VCaP (cell line): ENCODE data around the gene MYO1E.

ENCODE experiments used
- H3K27ac ChIP-seq: fragments of 450-650 bp; 2 replicates; pipeline ENCODE4 v1.5.1; 2017
- TF ChIP-seq, protein P1 (sequence below): fragments of 450-650 bp; conservative IDR thresholded peaks from 2 replicates; pipeline ENCODE4 v1.5.1; 2017; ENCODE audit warnings: mild to moderate bottlenecking, moderate library complexity

Gene MYO1E

DNA sequence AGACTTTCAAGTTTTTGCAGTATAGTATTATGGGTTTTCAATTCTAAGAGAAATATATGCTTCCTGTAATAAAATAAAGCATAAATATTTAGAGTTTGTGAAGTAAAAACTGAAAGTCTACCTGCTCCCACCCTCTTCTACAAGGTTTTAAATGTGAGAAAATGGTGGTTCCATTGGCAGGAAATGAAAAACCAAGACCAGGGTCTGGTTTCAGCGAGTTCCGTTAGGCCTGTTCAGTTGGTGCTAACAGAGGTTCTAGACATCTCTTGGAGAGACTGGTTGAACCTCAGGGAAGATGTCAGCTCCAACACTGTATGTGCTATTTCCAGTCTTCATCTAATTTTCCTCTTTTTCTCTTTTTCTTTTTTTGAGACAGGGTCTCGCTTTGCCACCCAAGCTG lies 11.8 kb upstream of the MYO1E start:
- no peak overlapping the region for H3K27ac ChIP-seq
- TF ChIP-seq, protein P1, sequence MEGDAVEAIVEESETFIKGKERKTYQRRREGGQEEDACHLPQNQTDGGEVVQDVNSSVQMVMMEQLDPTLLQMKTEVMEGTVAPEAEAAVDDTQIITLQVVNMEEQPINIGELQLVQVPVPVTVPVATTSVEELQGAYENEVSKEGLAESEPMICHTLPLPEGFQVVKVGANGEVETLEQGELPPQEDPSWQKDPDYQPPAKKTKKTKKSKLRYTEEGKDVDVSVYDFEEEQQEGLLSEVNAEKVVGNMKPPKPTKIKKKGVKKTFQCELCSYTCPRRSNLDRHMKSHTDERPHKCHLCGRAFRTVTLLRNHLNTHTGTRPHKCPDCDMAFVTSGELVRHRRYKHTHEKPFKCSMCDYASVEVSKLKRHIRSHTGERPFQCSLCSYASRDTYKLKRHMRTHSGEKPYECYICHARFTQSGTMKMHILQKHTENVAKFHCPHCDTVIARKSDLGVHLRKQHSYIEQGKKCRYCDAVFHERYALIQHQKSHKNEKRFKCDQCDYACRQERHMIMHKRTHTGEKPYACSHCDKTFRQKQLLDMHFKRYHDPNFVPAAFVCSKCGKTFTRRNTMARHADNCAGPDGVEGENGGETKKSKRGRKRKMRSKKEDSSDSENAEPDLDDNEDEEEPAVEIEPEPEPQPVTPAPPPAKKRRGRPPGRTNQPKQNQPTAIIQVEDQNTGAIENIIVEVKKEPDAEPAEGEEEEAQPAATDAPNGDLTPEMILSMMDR: no peak

DNA sequence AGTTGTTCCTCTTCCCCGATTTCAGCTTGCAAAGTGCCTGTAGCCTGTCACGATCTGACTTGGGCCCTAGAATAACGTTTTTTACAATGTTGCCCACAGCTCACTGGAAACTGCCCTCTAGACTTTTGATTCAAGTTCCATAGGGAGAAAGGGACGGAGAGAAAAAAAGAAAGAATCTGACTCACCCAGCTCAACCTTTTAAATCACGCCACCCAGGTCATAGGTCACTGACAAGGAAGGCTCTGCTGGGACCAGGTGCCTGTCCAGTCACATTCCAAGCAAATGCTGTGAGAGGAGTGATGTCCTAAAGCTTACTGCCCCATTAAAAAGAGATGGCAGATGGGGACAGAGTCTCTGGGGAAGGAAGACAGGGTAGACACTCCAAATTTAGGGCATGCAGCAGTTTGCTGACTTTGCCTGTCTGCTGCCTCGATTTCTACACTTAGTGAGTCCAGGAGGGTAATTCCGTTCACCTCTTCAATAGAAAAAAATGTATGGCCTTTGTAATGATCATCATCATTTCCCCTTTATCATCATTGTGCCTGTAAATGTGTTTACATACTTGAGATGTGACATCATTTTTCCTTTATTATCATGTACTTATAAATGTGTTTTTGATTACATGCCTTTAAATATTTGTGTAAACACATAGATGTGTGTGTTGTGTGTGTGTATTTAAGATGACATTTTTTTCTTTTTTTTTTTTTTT lies 8.4 kb upstream of the MYO1E start:
- TF ChIP-seq, protein P1: no peak

DNA sequence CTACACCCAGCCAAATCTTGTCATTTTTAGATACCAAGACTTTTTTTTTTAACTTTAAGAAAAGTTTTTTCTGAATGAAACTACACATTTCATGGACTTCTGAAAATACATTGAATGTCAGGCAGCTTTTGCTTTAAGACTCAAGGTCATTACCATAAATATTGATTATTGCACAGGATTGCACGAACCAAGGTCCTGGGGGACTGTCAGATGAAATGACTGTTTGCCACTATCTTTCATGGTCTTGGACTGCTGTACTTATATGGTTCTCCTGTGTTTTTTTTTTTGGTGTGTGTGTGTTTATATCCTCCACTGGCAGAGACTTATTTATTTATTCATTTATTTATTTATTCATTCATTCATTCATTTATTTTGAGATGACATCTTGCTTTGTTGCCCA lies 6.9 kb upstream of the MYO1E start:
- TF ChIP-seq, protein P1: no peak

More for the DNA sequence above, 8.4 kb upstream of the MYO1E start:
- H3K27ac ChIP-seq: no peak overlapping the region

DNA sequence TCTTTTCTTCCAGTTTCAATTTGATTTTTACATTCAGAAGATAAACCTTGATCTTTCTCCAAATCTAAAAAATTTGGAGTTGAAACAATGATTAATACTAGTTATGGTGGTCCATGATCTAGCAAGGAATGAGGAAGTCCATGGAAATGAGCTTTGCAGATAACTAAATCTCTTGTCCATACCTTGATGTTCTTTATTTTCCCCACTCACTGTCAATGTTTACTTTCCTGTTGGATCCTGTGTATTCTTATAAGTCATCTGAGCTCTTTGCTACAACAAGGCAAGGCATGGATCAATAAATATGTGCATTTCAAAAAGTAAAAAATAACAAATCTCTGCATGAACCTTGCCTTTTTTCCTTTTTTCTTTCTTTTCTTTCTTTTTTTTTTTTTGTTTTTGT lies 6.2 kb upstream of the MYO1E start:
- H3K27ac ChIP-seq: no peak overlapping the region
- TF ChIP-seq, protein P1: no peak

More for the DNA sequence above, 6.9 kb upstream of the MYO1E start:
- H3K27ac ChIP-seq: no peak overlapping the region

DNA sequence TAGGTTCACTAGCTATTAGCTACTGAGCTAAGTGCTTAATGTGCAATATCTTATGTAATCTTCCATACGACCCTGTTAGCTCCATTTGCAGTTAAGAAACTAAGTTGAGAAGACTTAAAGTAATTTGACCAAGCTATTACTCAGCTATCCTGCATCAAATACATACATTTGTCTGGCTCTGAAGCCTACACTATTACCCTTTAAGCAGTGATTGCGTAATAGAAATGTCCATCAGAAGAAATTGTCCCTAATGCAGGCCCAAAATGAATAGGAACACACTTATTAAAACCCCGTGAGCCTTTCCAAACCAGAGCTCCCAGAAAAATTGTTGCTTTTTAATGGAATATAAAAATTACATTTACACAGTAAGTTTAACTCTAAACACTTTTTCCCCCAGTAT lies 5.3 kb upstream of the MYO1E start:
- H3K27ac ChIP-seq: no peak overlapping the region

DNA sequence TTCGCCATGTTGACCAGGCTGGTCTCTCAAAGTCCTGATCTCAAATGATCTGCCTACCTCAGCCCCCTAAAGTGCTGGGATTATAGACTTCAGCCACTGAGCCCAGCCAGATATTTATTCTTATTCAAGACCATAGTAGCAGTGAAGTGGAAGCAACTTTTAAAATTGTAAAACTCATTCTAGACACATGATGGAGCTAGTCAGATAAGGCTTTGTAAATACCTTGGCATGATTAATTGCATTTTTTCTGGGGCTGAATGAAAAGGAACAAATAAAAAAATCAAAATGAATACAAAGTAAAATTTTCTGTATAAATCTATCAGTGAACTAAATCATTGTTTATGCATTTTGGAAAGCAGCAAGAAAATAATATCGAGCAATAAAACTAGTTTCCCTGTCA lies 4.1 kb upstream of the MYO1E start:
- TF ChIP-seq, protein P1: peak; percentile 48
- peak overlapping the region; percentile 20; the same call in 1 of the 2 replicates for H3K27ac ChIP-seq

More for the DNA sequence above, 5.3 kb upstream of the MYO1E start:
- TF ChIP-seq, protein P1: no peak

DNA sequence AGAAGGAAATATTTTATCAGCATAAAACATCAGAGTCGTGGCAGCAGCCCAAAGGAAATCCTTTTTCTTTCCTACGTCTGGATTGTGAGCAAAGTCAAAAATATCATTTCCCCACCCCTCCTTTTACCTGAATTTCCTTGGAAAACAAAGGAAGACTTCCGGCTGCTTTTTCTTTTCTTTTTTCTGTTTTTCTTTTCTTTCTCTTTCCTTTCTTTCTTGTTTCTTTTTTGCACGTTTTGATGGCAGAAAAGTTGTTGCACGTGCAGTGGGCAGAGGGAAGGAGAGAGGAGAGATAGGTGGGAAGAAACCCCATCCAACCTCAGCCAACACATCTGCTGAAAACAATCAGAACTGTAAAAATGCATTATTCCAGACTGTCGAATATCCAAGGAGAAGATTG lies 544 bp upstream of the MYO1E start:
- peak overlapping the region; percentile 57 for H3K27ac ChIP-seq
- TF ChIP-seq, protein P1: no peak
